ENCODE measurements around the gene DCST2.
A peak's percentile ranks its signal among the peaks of the same experiment; 100 is the strongest.

The DCST2 gene

GRCh38 chr1:155004352-155005075 lies 29.1 kb downstream of the DCST2 start:
- Histone ChIP-seq H3K79me2 (ENCODE audit: low read length) (peaks cover 59% of the 10 kb centered on the region), H3K27me3 (ENCODE audit: low read depth, low read length) (no peaks in the 10 kb centered on the region), H2AFZ (ENCODE audit: low read depth, low read length) (no peak overlapping the region), H3K36me3 (replicated peaks; ENCODE audit: low read depth, low read length) (peaks cover 10% of the 10 kb centered on the region), H3K9me3 (ENCODE audit: insufficient read depth, low read length) (no peaks in the 10 kb centered on the region), H4K20me1 (ENCODE audit: insufficient read depth, low read length) (peaks cover 24% of the 10 kb centered on the region), H3K4me3 (ENCODE audit: low read length) (peak overlapping the region; percentile 93), H3K27ac (ENCODE audit: low read length) (peak overlapping the region; percentile 92), H3K9ac (ENCODE audit: low read length) (peak overlapping the region; percentile 96), H3K4me1 (ENCODE audit: low read length) (peaks cover 54% of the 10 kb centered on the region), H3K4me2 (ENCODE audit: low read length) (peak overlapping the region; percentile 97)
- TF ChIP-seq, protein P1, sequence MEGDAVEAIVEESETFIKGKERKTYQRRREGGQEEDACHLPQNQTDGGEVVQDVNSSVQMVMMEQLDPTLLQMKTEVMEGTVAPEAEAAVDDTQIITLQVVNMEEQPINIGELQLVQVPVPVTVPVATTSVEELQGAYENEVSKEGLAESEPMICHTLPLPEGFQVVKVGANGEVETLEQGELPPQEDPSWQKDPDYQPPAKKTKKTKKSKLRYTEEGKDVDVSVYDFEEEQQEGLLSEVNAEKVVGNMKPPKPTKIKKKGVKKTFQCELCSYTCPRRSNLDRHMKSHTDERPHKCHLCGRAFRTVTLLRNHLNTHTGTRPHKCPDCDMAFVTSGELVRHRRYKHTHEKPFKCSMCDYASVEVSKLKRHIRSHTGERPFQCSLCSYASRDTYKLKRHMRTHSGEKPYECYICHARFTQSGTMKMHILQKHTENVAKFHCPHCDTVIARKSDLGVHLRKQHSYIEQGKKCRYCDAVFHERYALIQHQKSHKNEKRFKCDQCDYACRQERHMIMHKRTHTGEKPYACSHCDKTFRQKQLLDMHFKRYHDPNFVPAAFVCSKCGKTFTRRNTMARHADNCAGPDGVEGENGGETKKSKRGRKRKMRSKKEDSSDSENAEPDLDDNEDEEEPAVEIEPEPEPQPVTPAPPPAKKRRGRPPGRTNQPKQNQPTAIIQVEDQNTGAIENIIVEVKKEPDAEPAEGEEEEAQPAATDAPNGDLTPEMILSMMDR (IDR thresholded peaks at IDR 0.05; ENCODE audit: low read depth, low read length), result no peak
- no peak for TF ChIP-seq EZH2phosphoT487 (IDR thresholded peaks at IDR 0.05; ENCODE audit: low read depth)

GRCh38 chr1:155003766-155004351 lies 29.7 kb downstream of the DCST2 start:
- H3K27me3 ChIP-seq (ENCODE audit: low read depth, low read length), result no peaks in the 10 kb centered on the region
- peak overlapping the region; percentile 93 for H3K4me3 ChIP-seq (ENCODE audit: low read length)
- H2AFZ ChIP-seq (ENCODE audit: low read depth, low read length), result no peak overlapping the region
- peaks cover 53% of the 10 kb centered on the region for H3K4me1 ChIP-seq (ENCODE audit: low read length)
- peaks cover 19% of the 10 kb centered on the region for H4K20me1 ChIP-seq (ENCODE audit: insufficient read depth, low read length)
- no peaks in the 10 kb centered on the region for H3K9me3 ChIP-seq (ENCODE audit: insufficient read depth, low read length)
- H3K9ac ChIP-seq (ENCODE audit: low read length), result peak overlapping the region; percentile 96
- TF ChIP-seq, protein P1 (IDR thresholded peaks at IDR 0.05; ENCODE audit: low read depth, low read length), result peak; percentile 4; the same call in 1 of the 2 replicates
- TF ChIP-seq EZH2phosphoT487 (IDR thresholded peaks at IDR 0.05; ENCODE audit: low read depth), result no peak
- H3K4me2 ChIP-seq (ENCODE audit: low read length), result peak overlapping the region; percentile 97
- H3K36me3 ChIP-seq (replicated peaks; ENCODE audit: low read depth, low read length), result peaks cover 10% of the 10 kb centered on the region
- H3K79me2 ChIP-seq (ENCODE audit: low read length), result peaks cover 59% of the 10 kb centered on the region
- H3K27ac ChIP-seq (ENCODE audit: low read length), result peak overlapping the region; percentile 92

DNA sequence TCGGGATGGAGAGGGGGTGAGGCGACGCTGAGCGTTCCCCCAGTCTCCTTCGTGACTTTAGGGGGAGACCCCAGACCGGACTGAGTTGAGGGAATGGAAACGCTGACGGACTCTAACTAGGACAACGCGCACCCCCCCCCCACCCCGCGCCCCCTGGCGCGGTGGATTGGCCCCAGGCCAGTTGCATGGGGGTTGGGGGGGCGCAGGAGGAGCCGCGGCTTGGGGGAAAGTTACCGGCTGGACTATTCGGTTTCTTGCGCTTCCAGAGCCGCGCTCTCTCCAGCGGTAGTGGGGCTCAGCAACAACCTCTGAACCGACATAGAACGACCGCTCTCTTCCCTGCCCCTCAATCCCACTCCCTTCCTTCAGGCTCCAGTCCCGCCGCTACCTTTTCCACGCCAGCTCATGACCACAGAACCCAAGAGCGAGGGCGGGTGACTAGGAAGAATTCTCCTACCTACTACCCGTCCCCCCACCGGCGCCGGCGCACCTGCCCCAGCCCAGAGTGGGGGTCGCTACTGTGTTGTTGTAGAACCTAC lies 30.3 kb downstream of the DCST2 start:
- peaks cover 14% of the 10 kb centered on the region for H4K20me1 ChIP-seq (ENCODE audit: insufficient read depth, low read length)
- H3K4me2 ChIP-seq (ENCODE audit: low read length), result peak overlapping the region; percentile 97
- H3K4me1 ChIP-seq (ENCODE audit: low read length), result peaks cover 51% of the 10 kb centered on the region
- peaks cover 7% of the 10 kb centered on the region for H3K36me3 ChIP-seq (replicated peaks; ENCODE audit: low read depth, low read length)
- no peak for TF ChIP-seq EZH2phosphoT487 (IDR thresholded peaks at IDR 0.05; ENCODE audit: low read depth)
- TF ChIP-seq, protein P1 (IDR thresholded peaks at IDR 0.05; ENCODE audit: low read depth, low read length), result no peak; the same call in 1 of the 2 replicates
- no peaks in the 10 kb centered on the region for H3K9me3 ChIP-seq (ENCODE audit: insufficient read depth, low read length)
- peak overlapping the region; percentile 92 for H3K27ac ChIP-seq (ENCODE audit: low read length)
- peak overlapping the region; percentile 93 for H3K4me3 ChIP-seq (ENCODE audit: low read length)
- H3K9ac ChIP-seq (ENCODE audit: low read length), result peak overlapping the region; percentile 96
- H3K27me3 ChIP-seq (ENCODE audit: low read depth, low read length), result no peaks in the 10 kb centered on the region
- H3K79me2 ChIP-seq (ENCODE audit: low read length), result peaks cover 56% of the 10 kb centered on the region
- H2AFZ ChIP-seq (ENCODE audit: low read depth, low read length), result no peak overlapping the region
